Esophagus muscularis mucosa (tissue), 3 donors: Measurements from ENCODE around the gene ADGRA1.

ENCODE experiments used
- CTCF ChIP-seq, 3 experiments: fragments of 200-600 bp in 2 of 3; fragments of 450-650 bp in 1 of 3; sonication (generic) in 2 of 3; IDR thresholded peaks; one replicate each; pipeline ENCODE4 v1.5.1; 2017 to 2019; ENCODE audit warnings: antibody characterized with exemption in 3 of 3, mild to moderate bottlenecking in 2 of 3, moderate library complexity in 1 of 3
- POLR2A ChIP-seq: fragments of 450-650 bp; IDR thresholded peaks from one replicate; pipeline ENCODE4 v1.6.1; 2017; ENCODE audit warnings: antibody characterized with exemption, moderate library complexity, mild to moderate bottlenecking, low read depth

- TF ChIP-seq CTCF (IDR thresholded peaks at IDR 0.05), result no peak
- no peak for TF ChIP-seq POLR2A
Observed at GRCh38 chr10:133083422-133084100, 4.2 kb upstream of the ADGRA1 start.
